Hepatocyte (in vitro differentiated cells): ENCODE measurements around the gene GET3. TPM values are rescaled to one million over a fixed set of nuclear protein-coding genes. Genes with fewer than 3 reads are reported as not detected.

ENCODE experiments used
- DNase-seq: peaks from one replicate; pipeline ENCODE4 v3.0.0-alpha.2; 2016; ENCODE audit warnings: low spot score
- H2AFZ ChIP-seq: fragments of 200-600 bp; sonication (generic); 2 replicates; pipeline ENCODE4 v1.6.0; 2016; ENCODE audit warnings: antibody characterized with exemption, mild to moderate bottlenecking
- H3K27ac ChIP-seq: fragments of 200-600 bp; sonication (generic); 2 replicates; pipeline ENCODE4 v1.5.1; 2016; ENCODE audit warnings: mild to moderate bottlenecking
- H3K27me3 ChIP-seq: fragments of 200-600 bp; sonication (generic); 2 replicates; pipeline ENCODE4 v1.6.1; 2016
- H3K36me3 ChIP-seq: fragments of 200-600 bp; sonication (generic); replicated peaks from 2 replicates; pipeline ENCODE4 v1.5.1; 2016; ENCODE audit warnings: low read depth; ENCODE audit not compliant: insufficient read depth
- H3K4me1 ChIP-seq: fragments of 200-600 bp; sonication (generic); 2 replicates; pipeline ENCODE4 v1.5.1; 2016; ENCODE audit warnings: mild to moderate bottlenecking, moderate library complexity; ENCODE audit not compliant: insufficient read depth
- H3K4me2 ChIP-seq: fragments of 200-600 bp; sonication (generic); 2 replicates; pipeline ENCODE4 v1.6.0; 2016
- H3K4me3 ChIP-seq: fragments of 200-600 bp; sonication (generic); 2 replicates; pipeline ENCODE4 v1.5.1; 2016; ENCODE audit warnings: mild to moderate bottlenecking
- H3K79me2 ChIP-seq: fragments of 200-600 bp; sonication (generic); 2 replicates; pipeline ENCODE4 v1.6.0; 2017; ENCODE audit warnings: mild to moderate bottlenecking
- H3K9me2 ChIP-seq: fragments of 200-600 bp; sonication (generic); replicated peaks from 2 replicates; pipeline ENCODE4 v1.6.0; 2017; ENCODE audit warnings: mild to moderate bottlenecking; ENCODE audit not compliant: insufficient read depth
- H3K9me3 ChIP-seq: fragments of 200-600 bp; sonication (generic); 2 replicates; pipeline ENCODE4 v1.5.1; 2016; ENCODE audit warnings: low read depth, mild to moderate bottlenecking
- H4K20me1 ChIP-seq: fragments of 200-600 bp; sonication (generic); 2 replicates; pipeline ENCODE4 v1.6.0; 2016; ENCODE audit warnings: mild to moderate bottlenecking; ENCODE audit not compliant: insufficient read depth, poor library complexity, severe bottlenecking
- EZH2 ChIP-seq: fragments of 200-600 bp; sonication (generic); IDR thresholded peaks from 2 replicates; pipeline ENCODE4 v1.6.1; 2016; ENCODE audit warnings: antibody characterized with exemption, mild to moderate bottlenecking, borderline replicate concordance
- EZH2phosphoT487 ChIP-seq: fragments of 200-600 bp; sonication (generic); IDR thresholded peaks from one replicate; pipeline ENCODE4 v1.6.1; 2018; ENCODE audit warnings: antibody characterized with exemption, mild to moderate bottlenecking, low read depth, moderate library complexity; ENCODE audit not compliant: unreplicated experiment, severe bottlenecking
- WGBS: methylation state at CpG from one replicate; pipeline ENCODE4 v1.1.6; 2016; ENCODE audit warnings: low lambda C conversion rate; ENCODE audit errors: missing lambda C conversion rate; 5-methylcytosine and 5-hydroxymethylcytosine counted together
- polyA plus RNA-seq: library from polyadenylated mRNA; unstranded; fragments of >200 nt; fragmentation: Nextera tagmentation; extraction: Ambion mirVana; gene quantifications from 2 replicates; pipeline ENCODE4 v1.2.1, GENCODE V29; 2016
- total RNA-seq: library from RNA; depleted of rRNA; stranded (reverse); fragments of >200 nt; gene quantifications from 2 replicates; pipeline ENCODE4 v1.2.3, GENCODE V29; 2014
- TF ChIP-seq, protein P1 (sequence below): fragments of 200-600 bp; sonication (generic); IDR thresholded peaks from 2 replicates; pipeline ENCODE4 v1.5.1; 2016; ENCODE audit warnings: antibody characterized with exemption, mild to moderate bottlenecking; ENCODE audit not compliant: poor library complexity

GET3 gene
- total and polyA plus RNA-seq, 2 experiments from 2014 or later: 52.3 to 108 TPM

GRCh38 chr19:12778017-12778904, 41.0 kb downstream of the GET3 start:
- Histone ChIP-seq H3K27ac (peak overlapping the region; percentile 96), H3K4me2 (peak overlapping the region; percentile 98), H3K36me3 (no peaks in the 10 kb centered on the region), H2AFZ (peak overlapping the region; percentile 46), H3K27me3 (no peaks in the 10 kb centered on the region), H3K4me3 (peak overlapping the region; percentile 59), H3K79me2 (peaks cover 17% of the 10 kb centered on the region), H3K9me2 (no peaks in the 10 kb centered on the region), H3K4me1 (peaks cover 29% of the 10 kb centered on the region), H3K9me3 (no peaks in the 10 kb centered on the region), H4K20me1 (no peaks in the 10 kb centered on the region)
- DNase-seq: peak; percentile 83
- 2% methylated on average over 38 of the region's 44 CpGs for WGBS
- TF ChIP-seq, protein P1, sequence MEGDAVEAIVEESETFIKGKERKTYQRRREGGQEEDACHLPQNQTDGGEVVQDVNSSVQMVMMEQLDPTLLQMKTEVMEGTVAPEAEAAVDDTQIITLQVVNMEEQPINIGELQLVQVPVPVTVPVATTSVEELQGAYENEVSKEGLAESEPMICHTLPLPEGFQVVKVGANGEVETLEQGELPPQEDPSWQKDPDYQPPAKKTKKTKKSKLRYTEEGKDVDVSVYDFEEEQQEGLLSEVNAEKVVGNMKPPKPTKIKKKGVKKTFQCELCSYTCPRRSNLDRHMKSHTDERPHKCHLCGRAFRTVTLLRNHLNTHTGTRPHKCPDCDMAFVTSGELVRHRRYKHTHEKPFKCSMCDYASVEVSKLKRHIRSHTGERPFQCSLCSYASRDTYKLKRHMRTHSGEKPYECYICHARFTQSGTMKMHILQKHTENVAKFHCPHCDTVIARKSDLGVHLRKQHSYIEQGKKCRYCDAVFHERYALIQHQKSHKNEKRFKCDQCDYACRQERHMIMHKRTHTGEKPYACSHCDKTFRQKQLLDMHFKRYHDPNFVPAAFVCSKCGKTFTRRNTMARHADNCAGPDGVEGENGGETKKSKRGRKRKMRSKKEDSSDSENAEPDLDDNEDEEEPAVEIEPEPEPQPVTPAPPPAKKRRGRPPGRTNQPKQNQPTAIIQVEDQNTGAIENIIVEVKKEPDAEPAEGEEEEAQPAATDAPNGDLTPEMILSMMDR: no peak
- no peak for TF ChIP-seq EZH2
- no peak for TF ChIP-seq EZH2phosphoT487

DNA sequence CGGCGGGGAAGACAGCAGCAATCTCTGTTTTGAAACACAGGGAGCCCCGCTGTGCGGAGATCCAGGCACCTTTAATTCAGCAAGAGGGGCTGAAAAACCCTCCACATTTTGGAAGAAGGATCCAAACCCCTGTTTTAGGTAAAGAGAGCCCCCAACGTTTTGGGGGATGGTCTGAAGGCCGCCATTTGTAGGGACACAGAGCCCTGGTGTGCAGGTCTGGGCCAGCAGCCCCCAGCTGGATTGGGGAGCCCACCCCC, 41.5 kb downstream of the GET3 start:
- H2AFZ ChIP-seq: peak overlapping the region; percentile 46

DNA sequence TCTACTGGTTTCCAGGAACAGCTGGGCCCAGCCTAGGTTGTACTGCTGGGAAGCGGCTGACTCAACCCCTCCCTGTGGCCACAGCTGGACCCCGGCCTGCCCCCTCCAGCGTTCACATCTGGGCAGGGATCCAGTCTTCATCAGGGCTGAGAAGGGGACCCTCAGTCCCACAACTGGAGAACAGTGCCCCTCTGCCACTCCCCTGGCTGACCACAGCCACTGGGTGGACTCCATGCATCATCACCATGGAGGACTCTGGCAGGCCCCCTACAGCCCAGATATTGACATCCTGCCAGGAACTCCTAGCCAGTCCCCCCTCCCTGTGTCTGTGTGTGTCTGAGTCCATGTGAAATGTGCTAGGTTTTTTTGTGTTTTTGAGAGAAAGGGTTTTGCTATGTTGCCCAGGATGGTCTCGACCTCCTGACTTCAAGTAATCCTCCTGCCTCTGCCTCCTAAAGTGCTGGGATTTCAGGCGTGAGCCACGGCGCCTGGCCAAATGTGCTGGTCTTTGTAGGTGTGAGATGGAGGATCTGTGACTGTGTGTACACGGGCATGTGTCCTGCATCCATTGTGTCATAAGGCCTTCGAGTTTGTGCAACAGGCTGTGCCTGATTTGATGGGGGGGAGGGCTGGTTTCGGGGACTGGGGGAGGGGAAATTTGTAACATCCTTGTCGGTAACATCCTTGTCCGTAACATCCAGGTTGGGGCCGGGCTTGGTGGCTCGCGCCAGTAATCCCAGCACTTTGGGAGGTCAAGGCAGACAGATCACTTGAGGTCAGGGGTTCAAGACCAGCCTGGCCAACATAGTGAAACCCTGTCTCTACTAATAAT, 42.1 kb downstream of the GET3 start:
- H2AFZ ChIP-seq: no peak overlapping the region

More for the DNA sequence above, 41.5 kb downstream of the GET3 start:
- TF ChIP-seq EZH2phosphoT487 (no peak), EZH2 (no peak)
- TF ChIP-seq, protein P1: no peak
- Histone ChIP-seq H3K4me2 (peak overlapping the region; percentile 98), H3K4me1 (peaks cover 35% of the 10 kb centered on the region), H3K36me3 (no peaks in the 10 kb centered on the region), H3K79me2 (peaks cover 14% of the 10 kb centered on the region), H3K4me3 (peak overlapping the region; percentile 59), H3K9me3 (no peaks in the 10 kb centered on the region), H3K9me2 (no peaks in the 10 kb centered on the region), H4K20me1 (no peaks in the 10 kb centered on the region), H3K27ac (peak overlapping the region; percentile 96), H3K27me3 (no peaks in the 10 kb centered on the region)
- WGBS: 34% methylated on average over 6 of the region's 6 CpGs
- DNase-seq: no peak

More for the DNA sequence above, 42.1 kb downstream of the GET3 start:
- whole genome bisulfite sequencing: 70% methylated on average over 15 of the region's 15 CpGs
- Histone ChIP-seq H3K4me2 (peak overlapping the region; percentile 98), H3K4me1 (peaks cover 40% of the 10 kb centered on the region), H3K4me3 (no peak overlapping the region), H3K36me3 (no peaks in the 10 kb centered on the region), H3K9me3 (no peaks in the 10 kb centered on the region), H3K9me2 (no peaks in the 10 kb centered on the region), H3K27me3 (no peaks in the 10 kb centered on the region), H3K27ac (peak overlapping the region; percentile 96), H4K20me1 (no peaks in the 10 kb centered on the region), H3K79me2 (peaks cover 10% of the 10 kb centered on the region)
- no peak for TF ChIP-seq EZH2phosphoT487
- TF ChIP-seq, protein P1: no peak
- no peak for TF ChIP-seq EZH2
- peak; percentile 82 for DNase-seq
